HEK293T (cell line): ENCODE data around the gene SMIM7.

Source experiments
- ARNT ChIP-seq: fragments of 450-650 bp; IDR thresholded peaks from 2 replicates; pipeline ENCODE4 v1.6.1; 2017; ENCODE audit warnings: mild to moderate bottlenecking
- BHLHE40 ChIP-seq: fragments of 450-650 bp; IDR thresholded peaks from 2 replicates; pipeline ENCODE4 v1.6.1; 2016; ENCODE audit warnings: mild to moderate bottlenecking, moderate library complexity, borderline replicate concordance
- CTBP1 ChIP-seq: fragments of 450-650 bp; IDR thresholded peaks from 2 replicates; pipeline ENCODE4 v1.6.1; 2016; ENCODE audit warnings: borderline replicate concordance
- ELF4 ChIP-seq: fragments of 450-650 bp; IDR thresholded peaks from 2 replicates; pipeline ENCODE4 v1.6.1; 2017; ENCODE audit warnings: antibody characterized with exemption
- FOXA1 ChIP-seq: fragments of 450-650 bp; IDR thresholded peaks from 2 replicates; pipeline ENCODE4 v1.6.1; 2016; ENCODE audit warnings: mild to moderate bottlenecking
- FOXK2 ChIP-seq: fragments of 450-650 bp; IDR thresholded peaks from 2 replicates; pipeline ENCODE4 v1.6.1; 2016; ENCODE audit warnings: mild to moderate bottlenecking
- FOXM1 ChIP-seq: fragments of 450-650 bp; IDR thresholded peaks from 2 replicates; pipeline ENCODE4 v1.6.1; 2017; ENCODE audit warnings: mild to moderate bottlenecking, borderline replicate concordance
- HDGF ChIP-seq: fragments of 450-650 bp; IDR thresholded peaks from 2 replicates; pipeline ENCODE4 v1.6.1; 2017; ENCODE audit warnings: antibody characterized with exemption, borderline replicate concordance
- LEF1 ChIP-seq: fragments of 450-650 bp; IDR thresholded peaks from 2 replicates; pipeline ENCODE4 v1.6.1; 2017; ENCODE audit warnings: mild to moderate bottlenecking, borderline replicate concordance
- NFRKB ChIP-seq: fragments of 450-650 bp; IDR thresholded peaks from 2 replicates; pipeline ENCODE4 v1.6.1; 2016; ENCODE audit warnings: mild to moderate bottlenecking, moderate library complexity
- SP1 ChIP-seq: fragments of 450-650 bp; IDR thresholded peaks from 2 replicates; pipeline ENCODE4 v1.6.1; 2017
- SUZ12 ChIP-seq: fragments of 450-650 bp; IDR thresholded peaks from 2 replicates; pipeline ENCODE4 v1.6.1; 2016; ENCODE audit warnings: mild to moderate bottlenecking
- TARDBP ChIP-seq: fragments of 450-650 bp; IDR thresholded peaks from 2 replicates; pipeline ENCODE4 v1.6.1; 2016
- ZNF384 ChIP-seq: fragments of 450-650 bp; IDR thresholded peaks from 2 replicates; pipeline ENCODE4 v1.6.1; 2016

DNA sequence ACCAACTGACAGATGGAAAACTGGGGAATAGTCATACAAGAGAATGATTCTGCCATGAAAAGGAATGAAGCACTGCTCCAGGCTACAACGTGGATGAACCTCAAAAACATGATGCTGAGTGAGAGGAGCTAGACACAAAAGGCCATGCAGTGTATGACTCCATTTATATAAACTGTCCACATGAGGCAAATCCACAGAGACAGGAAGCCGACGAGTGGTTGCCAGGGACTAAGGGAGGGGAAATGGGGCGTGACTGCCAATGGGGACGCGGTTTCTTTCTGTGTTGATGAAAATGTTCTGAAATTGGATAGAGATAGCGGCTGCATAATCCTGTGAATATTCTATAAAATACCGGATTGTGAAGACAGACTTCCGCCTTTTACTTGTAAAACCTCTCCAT lies 10.2 kb downstream of the SMIM7 start:
- no peak for TF ChIP-seq SP1
- no peak for TF ChIP-seq BHLHE40
- no peak for TF ChIP-seq ELF4
- no peak for TF ChIP-seq FOXM1
- no peak for TF ChIP-seq NFRKB
- TF ChIP-seq FOXA1 = no peak
- TF ChIP-seq ARNT = no peak
- TF ChIP-seq FOXK2 = no peak
- no peak for TF ChIP-seq SUZ12
- no peak for TF ChIP-seq HDGF
- no peak for TF ChIP-seq CTBP1
- no peak for TF ChIP-seq ZNF384
- TF ChIP-seq TARDBP = no peak
- no peak for TF ChIP-seq LEF1
